HT-29 (cell line): Measurements from ENCODE around the gene RASSF3. TPM values are rescaled to one million over a fixed set of nuclear protein-coding genes. Genes with fewer than 3 reads are reported as not detected.
"Not testable (repeated sequence)": the region's sequence is repeated elsewhere in the genome, so short reads cannot be mapped to it uniquely, and the experiment has no call there.

Experiments used
- DNase-seq: peaks from one replicate; pipeline ENCODE4 v3.0.0-alpha.2; 2015; ENCODE audit warnings: low spot score
- total RNA-seq: library from RNA; depleted of rRNA; stranded (reverse); fragments of >200 nt; shearing (Covaris generic); gene quantifications from 2 replicates; pipeline ENCODE4 v1.2.3, GENCODE V29; 2014

Gene RASSF3
- total RNA-seq, 1 experiment from 2014 or later, result 41.9 TPM

DNA sequence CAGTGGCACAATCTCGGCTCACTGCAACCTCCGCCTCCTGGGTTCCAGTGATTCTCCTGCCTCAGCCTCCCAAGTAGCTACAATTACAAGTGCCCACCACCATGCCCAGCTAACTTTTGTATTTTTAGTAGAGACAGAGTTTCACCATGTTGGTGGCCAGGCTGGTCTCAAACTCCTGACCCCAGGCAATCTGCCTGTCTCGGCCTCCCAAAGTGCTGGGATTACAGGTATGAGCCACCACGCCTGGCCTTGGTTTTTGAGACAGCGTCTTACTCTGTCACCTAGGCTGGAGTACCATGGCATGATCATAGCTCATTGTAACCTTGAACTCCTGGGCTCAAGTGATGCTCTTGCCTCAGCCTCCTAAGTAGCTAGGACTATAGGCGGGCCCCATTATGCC is 79.9 kb downstream of the RASSF3 start:
- DNase-seq, result not testable (repeated sequence)

DNA sequence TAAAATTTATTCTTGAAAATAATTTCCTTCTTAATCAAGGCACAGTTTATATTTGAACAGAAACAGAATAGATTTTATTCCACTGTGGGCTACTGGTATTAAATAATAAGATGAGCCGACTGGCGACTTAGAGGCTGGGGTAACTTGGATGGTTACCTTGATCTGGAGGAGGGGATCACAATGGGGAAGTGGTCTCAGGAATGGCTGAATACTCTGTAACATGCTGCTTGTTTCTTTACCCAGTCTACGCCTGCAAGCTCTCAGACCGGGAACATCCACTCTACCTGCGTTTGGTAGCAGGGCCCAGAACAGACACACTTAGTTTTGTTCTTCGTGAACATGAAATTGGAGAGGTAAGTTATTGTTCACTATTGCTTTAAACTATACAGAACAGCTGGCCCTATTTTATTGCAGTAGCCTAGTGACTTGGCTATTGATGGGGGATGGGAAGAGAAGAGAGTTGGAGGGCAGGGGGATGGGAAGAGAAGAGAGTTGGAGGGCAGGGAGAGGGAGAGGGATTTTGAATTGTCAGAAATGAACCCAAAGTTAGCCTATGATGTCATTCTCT is 81.0 kb downstream of the RASSF3 start:
- DNase-seq, result no peak

GRCh38 chr12:64691795-64692583 is 81.7 kb downstream of the RASSF3 start:
- no peak for DNase-seq

- no peak for DNase-seq
These were observed 84.1 kb downstream of the RASSF3 start for GRCh38 chr12:64694130-64695040.

- DNase-seq, result no peak
These were observed 85.3 kb downstream of the RASSF3 start for GRCh38 chr12:64695550-64695949.

- DNase-seq, result peak; percentile 56
These were observed 85.9 kb downstream of the RASSF3 start for GRCh38 chr12:64696080-64696741.

DNA sequence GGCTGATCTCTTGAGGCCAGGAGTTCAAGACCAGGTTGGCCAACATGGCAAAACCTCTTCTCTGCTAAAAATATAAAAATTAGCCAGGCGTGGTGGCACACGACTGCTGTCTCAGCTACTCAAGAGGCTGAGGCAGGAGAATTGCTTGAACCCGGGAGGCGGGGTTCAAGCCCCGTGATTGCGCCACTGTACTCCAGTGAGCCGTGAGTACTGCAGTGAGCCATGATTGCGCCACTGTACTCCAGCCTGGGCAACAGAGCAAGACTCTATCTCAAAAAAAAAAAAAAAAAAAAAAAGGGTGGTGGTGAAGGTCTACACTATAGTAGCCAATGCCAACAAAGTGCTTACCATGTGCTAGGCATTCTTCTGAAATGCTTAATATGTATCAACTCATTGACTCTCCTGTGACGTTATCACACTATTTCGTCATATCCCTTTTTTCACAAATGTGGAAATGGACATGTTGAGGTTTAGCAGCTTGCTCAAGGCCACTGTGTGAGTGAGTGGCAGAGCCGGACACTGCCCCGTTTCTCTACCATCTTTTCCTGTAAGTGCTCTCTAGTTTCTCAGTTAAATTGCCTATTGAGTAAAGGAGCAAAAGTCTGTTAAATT is 89.3 kb downstream of the RASSF3 start:
- DNase-seq, result no peak

GRCh38 chr12:64700532-64700931 is 90.2 kb downstream of the RASSF3 start:
- no peak for DNase-seq

- no peak for DNase-seq
These were observed 91.0 kb downstream of the RASSF3 start for GRCh38 chr12:64701283-64701682.

DNA sequence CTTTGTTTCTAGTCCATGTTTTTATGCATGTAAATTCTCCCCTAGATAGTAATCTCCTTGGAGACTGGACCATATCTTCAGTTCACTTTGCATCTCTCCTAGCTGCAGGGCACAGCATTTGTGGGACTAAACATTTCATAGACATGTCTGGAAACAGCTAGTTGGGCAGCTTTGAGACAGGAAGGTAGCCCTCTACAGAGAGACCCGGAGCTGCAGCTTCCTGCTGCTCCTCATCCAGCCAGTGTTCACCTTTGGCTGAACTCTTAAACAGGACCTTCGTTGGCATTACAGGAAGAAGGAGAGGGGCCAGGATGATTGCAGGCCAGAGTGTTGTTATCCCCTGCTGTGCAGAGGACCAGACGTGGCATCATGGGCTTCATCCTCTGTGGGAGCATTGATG is 96.0 kb downstream of the RASSF3 start:
- no peak for DNase-seq

- no peak for DNase-seq
These were observed 96.6 kb downstream of the RASSF3 start for GRCh38 chr12:64706857-64707256.

DNA sequence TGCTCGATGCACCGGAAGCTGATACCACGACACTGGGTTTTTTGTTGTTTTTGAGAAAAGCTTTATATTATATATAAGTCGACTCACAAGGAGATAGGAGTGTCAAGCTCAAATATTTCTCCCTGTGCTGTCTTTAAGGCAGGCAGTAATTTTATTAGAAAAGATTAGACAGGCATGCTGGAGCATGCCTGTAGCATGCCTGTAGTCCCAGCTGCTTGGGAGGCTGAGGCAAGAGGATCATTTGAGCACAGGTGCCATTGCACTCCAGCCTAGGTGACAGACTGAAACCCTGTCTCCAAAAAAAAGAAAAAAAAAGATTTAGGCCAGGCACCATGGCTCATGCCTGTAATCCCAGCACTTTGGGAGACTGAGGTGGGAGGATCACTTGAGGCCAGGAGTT is 97.1 kb downstream of the RASSF3 start:
- no peak for DNase-seq

- no peak for DNase-seq
These were observed 97.6 kb downstream of the RASSF3 start for GRCh38 chr12:64707926-64708325.

- DNase-seq, result no peak
These were observed 99.1 kb downstream of the RASSF3 start for GRCh38 chr12:64709429-64709828.

GRCh38 chr12:64713376-64713775 is 103.1 kb downstream of the RASSF3 start:
- DNase-seq, result no peak

DNA sequence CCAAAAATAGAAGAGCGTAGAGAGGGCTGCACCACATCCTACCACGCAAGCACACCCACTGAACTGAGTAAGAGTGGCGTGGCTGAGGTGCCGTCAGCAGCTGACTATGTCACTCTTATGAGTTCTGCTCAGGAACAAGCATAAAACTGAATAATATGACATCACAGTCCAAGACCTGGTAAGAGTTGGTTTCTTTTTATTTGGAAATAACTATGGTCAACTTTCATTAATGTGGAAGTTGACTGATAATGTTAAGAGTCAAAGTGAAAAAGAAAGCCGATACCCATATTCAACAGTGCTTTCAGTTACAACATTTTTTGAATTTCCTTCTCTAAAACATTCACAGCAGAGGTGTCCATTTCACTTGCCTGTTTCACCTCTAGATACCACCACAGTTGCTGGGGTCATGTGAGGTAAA is 104.3 kb downstream of the RASSF3 start:
- no peak for DNase-seq

GRCh38 chr12:64716371-64716770 is 106.1 kb downstream of the RASSF3 start:
- no peak for DNase-seq

DNA sequence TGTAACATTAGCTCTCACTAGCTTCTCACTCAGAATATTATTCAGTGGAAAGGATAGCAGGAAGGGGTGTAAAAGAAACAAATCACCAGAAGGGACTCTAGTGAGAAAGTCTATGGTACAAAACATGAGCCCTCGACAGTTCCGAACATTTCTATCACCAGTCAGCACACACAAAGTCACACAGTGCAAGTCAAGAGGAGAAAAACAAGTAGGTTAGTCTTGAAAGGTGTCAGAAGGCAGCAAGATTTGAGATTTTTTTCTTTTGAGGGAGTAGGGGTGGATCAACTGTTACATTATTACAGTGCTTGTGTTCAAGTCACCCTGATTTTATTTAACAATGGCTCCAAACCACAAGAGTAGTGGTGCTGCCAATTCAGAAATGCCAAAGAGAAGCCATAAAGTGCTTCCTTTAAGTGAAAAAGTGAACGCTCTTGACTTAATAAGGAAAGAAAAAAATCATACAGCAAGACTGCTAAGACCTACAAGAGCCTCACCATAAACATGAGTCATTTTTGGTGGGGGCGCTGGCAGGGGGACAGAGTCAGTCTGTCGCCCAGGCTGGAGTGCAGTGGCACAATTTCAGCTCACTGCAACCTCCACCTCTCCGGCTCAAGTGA is 106.7 kb downstream of the RASSF3 start:
- no peak for DNase-seq

DNA sequence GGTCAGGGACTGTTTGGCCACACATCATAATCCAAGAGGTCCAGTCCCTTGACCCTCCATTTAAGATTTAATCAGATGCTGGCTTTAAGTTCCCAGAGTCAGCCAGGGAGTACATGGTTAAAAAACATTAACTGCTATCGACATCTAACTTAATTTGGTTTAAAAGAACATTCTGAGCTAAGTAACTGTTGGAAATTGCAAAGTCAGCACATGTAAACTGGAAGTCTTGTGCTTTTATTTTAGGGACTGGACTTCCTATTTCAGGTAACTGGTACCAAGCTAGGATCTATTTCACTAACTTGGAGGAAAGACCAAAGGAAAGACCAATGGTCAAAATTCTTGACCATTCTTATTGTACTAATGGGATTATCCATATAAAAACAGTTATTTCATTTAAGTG is 108.4 kb downstream of the RASSF3 start:
- no peak for DNase-seq

GRCh38 chr12:64720884-64721283 is 110.6 kb downstream of the RASSF3 start:
- DNase-seq, result no peak

- DNase-seq, result no peak
These were observed 112.5 kb downstream of the RASSF3 start for GRCh38 chr12:64722835-64723234.
